ENCODE data around the gene MAP4K2.

DNA sequence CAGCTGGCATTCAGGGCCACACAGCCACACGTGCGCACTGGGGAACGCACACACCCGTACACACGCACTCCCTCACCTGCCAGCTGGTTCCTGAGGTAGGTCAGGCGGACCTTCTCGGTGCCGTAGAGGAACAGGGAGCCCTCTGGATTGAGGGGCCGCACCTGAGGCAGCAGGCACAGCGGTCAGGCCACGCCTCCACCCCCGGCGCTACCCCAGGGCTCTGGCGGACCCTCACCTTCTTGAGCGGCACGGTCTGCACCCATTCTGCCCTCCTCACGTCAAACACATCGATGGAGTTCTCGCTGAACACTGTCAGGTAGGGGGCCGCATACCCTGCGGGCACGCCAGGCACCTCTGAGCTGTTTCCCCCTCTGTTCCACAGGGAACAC, 24.4 kb upstream of the MAP4K2 start:
- no peak for TF ChIP-seq CTCF (IDR thresholded peaks at IDR 0.05 in 4 of 5, conservative IDR thresholded peaks at IDR 0.05 in 1 of 5)
- TF ChIP-seq POLR2A (IDR thresholded peaks at IDR 0.05) = no peak
